WERI-Rb-1 (cell line): Measurements from ENCODE around the gene HOXD12.

Experiments used
- DNase-seq: peaks from one replicate; pipeline ENCODE4 v3.0.0-alpha.2; 2020
- H3K27ac ChIP-seq: fragments of 250-450 bp; sonication (Bioruptor Pico); 2 replicates; pipeline ENCODE4 v1.5.1; 2020; ENCODE audit warnings: mild to moderate bottlenecking, moderate library complexity
- H3K27me3 ChIP-seq: fragments of 250-450 bp; sonication (Bioruptor Pico); 2 replicates; pipeline ENCODE4 v1.5.1; 2021; ENCODE audit warnings: mild to moderate bottlenecking, low read depth, moderate library complexity; ENCODE audit not compliant: insufficient read depth, severe bottlenecking
- H3K36me3 ChIP-seq: fragments of 250-450 bp; sonication (Bioruptor Pico); 2 replicates; pipeline ENCODE4 v1.5.1; 2020; ENCODE audit warnings: mild to moderate bottlenecking, moderate library complexity
- H3K4me3 ChIP-seq: 2 replicates; pipeline ENCODE4 v1.5.1; 2011; ENCODE audit warnings: low read depth, mild to moderate bottlenecking, control low read depth, low read length
- H3K9me3 ChIP-seq: fragments of 250-450 bp; sonication (Bioruptor Pico); 2 replicates; pipeline ENCODE4 v1.5.1; 2021; ENCODE audit warnings: mild to moderate bottlenecking, moderate library complexity; ENCODE audit not compliant: severe bottlenecking
- TF ChIP-seq, protein P1 (sequence below): IDR thresholded peaks from 2 replicates; pipeline ENCODE4 v1.5.1; 2011; ENCODE audit warnings: low read depth, mild to moderate bottlenecking, control low read depth, inconsistent platforms, low read length

The HOXD12 gene

GRCh38 chr2:176111309-176111663, 11.7 kb downstream of the HOXD12 start:
- Histone ChIP-seq H3K27ac (no peak overlapping the region), H3K4me3 (no peak overlapping the region), H3K9me3 (peaks cover 6% of the 10 kb centered on the region), H3K36me3 (no peaks in the 10 kb centered on the region), H3K27me3 (peaks cover 89% of the 10 kb centered on the region)
- TF ChIP-seq, protein P1, sequence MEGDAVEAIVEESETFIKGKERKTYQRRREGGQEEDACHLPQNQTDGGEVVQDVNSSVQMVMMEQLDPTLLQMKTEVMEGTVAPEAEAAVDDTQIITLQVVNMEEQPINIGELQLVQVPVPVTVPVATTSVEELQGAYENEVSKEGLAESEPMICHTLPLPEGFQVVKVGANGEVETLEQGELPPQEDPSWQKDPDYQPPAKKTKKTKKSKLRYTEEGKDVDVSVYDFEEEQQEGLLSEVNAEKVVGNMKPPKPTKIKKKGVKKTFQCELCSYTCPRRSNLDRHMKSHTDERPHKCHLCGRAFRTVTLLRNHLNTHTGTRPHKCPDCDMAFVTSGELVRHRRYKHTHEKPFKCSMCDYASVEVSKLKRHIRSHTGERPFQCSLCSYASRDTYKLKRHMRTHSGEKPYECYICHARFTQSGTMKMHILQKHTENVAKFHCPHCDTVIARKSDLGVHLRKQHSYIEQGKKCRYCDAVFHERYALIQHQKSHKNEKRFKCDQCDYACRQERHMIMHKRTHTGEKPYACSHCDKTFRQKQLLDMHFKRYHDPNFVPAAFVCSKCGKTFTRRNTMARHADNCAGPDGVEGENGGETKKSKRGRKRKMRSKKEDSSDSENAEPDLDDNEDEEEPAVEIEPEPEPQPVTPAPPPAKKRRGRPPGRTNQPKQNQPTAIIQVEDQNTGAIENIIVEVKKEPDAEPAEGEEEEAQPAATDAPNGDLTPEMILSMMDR, result peak; percentile 83
- DNase-seq, result peak; percentile 63

GRCh38 chr2:176111846-176112374, 12.3 kb downstream of the HOXD12 start:
- Histone ChIP-seq H3K36me3 (no peaks in the 10 kb centered on the region), H3K27me3 (peaks cover 89% of the 10 kb centered on the region), H3K27ac (no peak overlapping the region), H3K9me3 (peaks cover 10% of the 10 kb centered on the region), H3K4me3 (no peak overlapping the region)
- DNase-seq, result no peak
- TF ChIP-seq, protein P1, result no peak

DNA sequence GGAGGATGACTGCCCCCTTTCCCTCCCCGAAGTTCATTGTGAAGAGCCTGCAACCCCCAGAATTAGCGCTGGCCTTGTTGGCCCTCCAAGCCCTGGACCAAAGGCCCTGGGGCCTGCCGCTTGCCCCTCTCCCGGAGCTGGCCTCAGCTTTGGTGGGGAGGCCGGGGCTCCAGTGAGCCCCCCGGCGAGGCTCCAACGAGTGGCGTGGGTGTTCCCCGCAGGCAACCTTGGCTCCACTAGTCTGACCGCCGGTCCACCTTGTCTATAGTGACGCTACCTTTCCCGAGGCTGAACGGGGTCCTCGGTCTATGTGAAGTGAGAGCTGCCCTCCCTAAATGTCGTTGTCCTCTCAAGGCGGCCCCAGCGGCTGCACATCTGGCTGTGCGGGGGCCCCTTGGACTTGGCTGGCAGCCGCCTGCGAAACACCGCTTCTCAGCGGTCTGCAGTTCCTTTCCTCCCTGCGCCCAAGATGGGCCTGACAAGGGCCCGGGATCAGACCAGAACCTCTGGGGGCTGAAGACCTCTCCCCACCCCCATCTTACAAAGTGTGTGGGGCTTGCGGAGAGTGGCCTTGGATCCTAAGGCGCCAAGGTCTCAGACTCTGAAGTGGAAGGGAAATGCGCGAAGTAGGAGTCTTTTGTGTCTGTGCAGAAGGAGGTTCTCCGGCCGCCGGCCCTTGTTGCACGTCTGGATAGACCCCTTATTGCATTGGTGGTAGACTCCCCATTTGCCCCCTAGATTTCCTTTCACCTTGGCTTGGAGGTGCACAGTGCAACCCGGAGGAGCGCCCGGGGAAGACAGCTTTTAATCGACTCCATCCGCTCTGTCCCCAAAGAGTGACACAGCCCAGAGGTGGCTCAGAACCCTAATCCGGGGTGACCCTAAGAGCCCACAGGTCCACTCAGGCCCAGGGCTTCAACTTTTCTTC, 13.0 kb downstream of the HOXD12 start:
- Histone ChIP-seq H3K27ac (no peak overlapping the region), H3K27me3 (peaks cover 92% of the 10 kb centered on the region), H3K9me3 (peaks cover 13% of the 10 kb centered on the region), H3K36me3 (no peaks in the 10 kb centered on the region), H3K4me3 (no peak overlapping the region)
- DNase-seq, result no peak
- TF ChIP-seq, protein P1, result no peak

DNA sequence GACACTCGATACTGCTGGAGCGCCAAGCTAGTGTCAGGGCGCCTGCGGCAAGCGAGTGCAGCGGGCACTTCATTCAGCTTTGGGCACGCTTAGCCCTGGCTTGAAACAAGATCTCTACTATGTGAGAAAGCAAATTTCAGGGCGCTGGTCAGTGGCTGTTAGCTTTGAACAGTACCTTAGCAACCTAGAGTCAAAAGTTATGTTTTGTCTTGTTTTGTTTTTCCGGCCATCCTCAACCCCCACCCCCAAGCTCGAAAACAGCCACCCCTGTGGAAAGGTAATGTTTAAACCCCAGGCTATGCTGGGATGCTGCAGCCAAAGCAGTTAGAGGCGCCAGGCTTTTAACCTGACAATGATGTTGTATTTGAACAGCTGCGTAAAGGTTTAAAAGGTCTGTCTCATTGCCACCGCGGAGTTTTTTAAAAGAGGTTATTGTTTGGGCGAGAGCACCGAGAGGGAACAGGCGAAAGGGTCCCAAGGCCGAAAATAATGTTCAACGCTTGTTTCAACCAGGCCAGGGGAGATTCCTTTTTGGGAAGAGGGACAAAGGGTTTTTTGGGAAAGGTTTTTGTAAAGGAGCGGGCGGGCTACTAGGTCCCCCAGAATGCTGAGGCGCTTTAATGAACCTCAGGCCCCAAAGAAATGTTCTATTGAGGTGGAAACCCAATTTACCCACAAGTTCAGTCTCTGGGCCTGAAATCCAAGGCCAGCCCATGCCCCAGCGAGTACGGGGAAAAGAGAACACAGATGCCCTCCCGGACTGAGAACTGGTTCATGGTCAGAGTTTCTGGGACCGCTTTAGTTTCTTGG, 14.7 kb downstream of the HOXD12 start:
- Histone ChIP-seq H3K9me3 (peaks cover 13% of the 10 kb centered on the region), H3K27ac (no peak overlapping the region), H3K36me3 (no peaks in the 10 kb centered on the region), H3K27me3 (peaks cover 99% of the 10 kb centered on the region), H3K4me3 (no peak overlapping the region)
- no peak for DNase-seq
- TF ChIP-seq, protein P1, result no peak

- no peaks in the 10 kb centered on the region for H3K36me3 ChIP-seq
- TF ChIP-seq, protein P1, result no peak
- H3K27me3 ChIP-seq, result peaks cover 98% of the 10 kb centered on the region
- peaks cover 13% of the 10 kb centered on the region for H3K9me3 ChIP-seq
- no peak overlapping the region for H3K27ac ChIP-seq
- no peak overlapping the region for H3K4me3 ChIP-seq
- DNase-seq, result no peak
Observed at GRCh38 chr2:176114930-176115625, 15.5 kb downstream of the HOXD12 start.
